WTC11 (cell line): ENCODE data around the gene FBXL2. TPM values are rescaled to one million over a fixed set of nuclear protein-coding genes. Genes with fewer than 3 reads are reported as not detected.

Experiments
- ATAC-seq: fragments of 200-7000 bp; cut with Tn5 transposase; 2 replicates; pipeline ENCODE4 v1.10.0; 2021; ENCODE audit warnings: mild to moderate bottlenecking, moderate library complexity
- CTCF ChIA-PET: fragments of 300-600 bp; sonication (Branson Sonifier 250); formaldehyde crosslinking; loops from one replicate; lab custom pipeline; 2021; ENCODE audit warnings: antibody characterized with exemption; lab: Charles Lee
- POLR2A ChIA-PET: fragments of 350-600 bp; sonication (Branson Sonifier 250); formaldehyde crosslinking; loops from one replicate; lab custom pipeline; 2021; ENCODE audit warnings: antibody characterized with exemption; lab: Charles Lee
- DNase-seq: peaks from one replicate; pipeline ENCODE4 v3.0.0; 2021; ENCODE audit warnings: low spot score
- H3K27ac Mint-ChIP-seq: 2 replicates; pipeline ENCODE4 v1.8.0; 2021; ENCODE audit warnings: mixed read lengths
- H3K27me3 Mint-ChIP-seq: 2 replicates; pipeline ENCODE4 v1.8.0; 2021; ENCODE audit warnings: low read depth, mild to moderate bottlenecking, moderate library complexity, mixed read lengths
- H3K36me3 Mint-ChIP-seq: 2 replicates; pipeline ENCODE4 v1.8.0; 2021; ENCODE audit warnings: mixed read lengths
- H3K4me1 Mint-ChIP-seq: 2 replicates; pipeline ENCODE4 v1.8.0; 2022; ENCODE audit warnings: mixed read lengths
- H3K4me3 Mint-ChIP-seq: 2 replicates; pipeline ENCODE4 v1.8.0; 2021; ENCODE audit warnings: mild to moderate bottlenecking, moderate library complexity, mixed read lengths
- H3K9me3 Mint-ChIP-seq: 2 replicates; pipeline ENCODE4 v1.8.0; 2021; ENCODE audit warnings: mixed read lengths
- ATF1 ChIP-seq: sonication (generic); formaldehyde crosslinking; IDR thresholded peaks from 2 replicates; pipeline ENCODE4 v1.8.1; 2023; ENCODE audit warnings: mild to moderate bottlenecking, moderate library complexity, missing genetic modification reagents
- ATF3 ChIP-seq: sonication (generic); formaldehyde crosslinking; conservative IDR thresholded peaks from 2 replicates; pipeline ENCODE4 v1.8.1; 2022; ENCODE audit warnings: mild to moderate bottlenecking, missing genetic modification reagents
- CBFB ChIP-seq: sonication (generic); formaldehyde crosslinking; IDR thresholded peaks from 2 replicates; pipeline ENCODE4 v1.8.1; 2022; ENCODE audit warnings: mild to moderate bottlenecking, low read depth, missing genetic modification reagents
- CREB1 ChIP-seq: sonication (generic); formaldehyde crosslinking; IDR thresholded peaks from 2 replicates; pipeline ENCODE4 v1.8.0; 2023; ENCODE audit warnings: mild to moderate bottlenecking, missing genetic modification reagents
- E2F1 ChIP-seq: sonication (generic); formaldehyde crosslinking; IDR thresholded peaks from 2 replicates; pipeline ENCODE4 v1.8.0; 2022; ENCODE audit warnings: mild to moderate bottlenecking, missing genetic modification reagents
- ELF4 ChIP-seq: sonication (generic); formaldehyde crosslinking; IDR thresholded peaks from 2 replicates; pipeline ENCODE4 v1.8.1; 2022; ENCODE audit warnings: low read depth, mild to moderate bottlenecking, moderate library complexity, missing genetic modification reagents
- FOXK1 ChIP-seq: sonication (generic); formaldehyde crosslinking; IDR thresholded peaks from 2 replicates; pipeline ENCODE4 v1.8.0; 2022; ENCODE audit warnings: mild to moderate bottlenecking, moderate library complexity, missing genetic modification reagents
- GABPB1 ChIP-seq: sonication (generic); formaldehyde crosslinking; IDR thresholded peaks from 2 replicates; pipeline ENCODE4 v1.8.1; 2023; ENCODE audit warnings: mild to moderate bottlenecking, missing genetic modification reagents
- GRHL2 ChIP-seq: fragments of 250-450 bp; sonication (Bioruptor Pico); IDR thresholded peaks from 2 replicates; pipeline ENCODE4 v1.8.0; 2022; ENCODE audit warnings: mild to moderate bottlenecking, moderate library complexity; ENCODE audit not compliant: insufficient replicate concordance, severe bottlenecking
- GTF2I ChIP-seq: fragments of 250-450 bp; sonication (Bioruptor Pico); conservative IDR thresholded peaks from 2 replicates; pipeline ENCODE4 v1.4.0; 2021; ENCODE audit warnings: mild to moderate bottlenecking
- HMGA2 ChIP-seq: fragments of 250-450 bp; sonication (Bioruptor Pico); IDR thresholded peaks from 2 replicates; pipeline ENCODE4 v1.4.0; 2021; ENCODE audit warnings: mild to moderate bottlenecking, moderate library complexity
- IRF1 ChIP-seq: sonication (generic); formaldehyde crosslinking; IDR thresholded peaks from 2 replicates; pipeline ENCODE4 v1.8.0; 2023; ENCODE audit warnings: missing genetic modification reagents
- JAZF1 ChIP-seq: fragments of 250-450 bp; sonication (Bioruptor Pico); IDR thresholded peaks from 2 replicates; pipeline ENCODE4 v1.9.0; 2021; ENCODE audit warnings: moderate library complexity, mild to moderate bottlenecking, inconsistent platforms
- JUN ChIP-seq: sonication (generic); formaldehyde crosslinking; IDR thresholded peaks from 2 replicates; pipeline ENCODE4 v1.8.0; 2023; ENCODE audit warnings: mild to moderate bottlenecking, missing genetic modification reagents
- NFATC4 ChIP-seq: fragments of 250-450 bp; sonication (Bioruptor Pico); IDR thresholded peaks from 2 replicates; pipeline ENCODE4 v1.9.0; 2021; ENCODE audit warnings: mild to moderate bottlenecking
- NFYB ChIP-seq: sonication (generic); formaldehyde crosslinking; conservative IDR thresholded peaks from 2 replicates; pipeline ENCODE4 v1.8.0; 2022; ENCODE audit warnings: low read depth, missing genetic modification reagents
- NR1H2 ChIP-seq: sonication (generic); formaldehyde crosslinking; IDR thresholded peaks from 2 replicates; pipeline ENCODE4 v1.9.0; 2021; ENCODE audit warnings: mild to moderate bottlenecking, moderate library complexity, missing genetic modification reagents
- PRRX2 ChIP-seq: fragments of 250-450 bp; sonication (Bioruptor Pico); IDR thresholded peaks from 2 replicates; pipeline ENCODE4 v1.8.0; 2021; ENCODE audit warnings: mild to moderate bottlenecking
- SMAD4 ChIP-seq: sonication (generic); formaldehyde crosslinking; IDR thresholded peaks from 2 replicates; pipeline ENCODE4 v1.8.0; 2022; ENCODE audit warnings: mild to moderate bottlenecking, missing genetic modification reagents
- SOX15 ChIP-seq: fragments of 250-450 bp; sonication (Bioruptor Pico); IDR thresholded peaks from 2 replicates; pipeline ENCODE4 v1.9.0; 2021; ENCODE audit warnings: mild to moderate bottlenecking
- TCF7 ChIP-seq: sonication (generic); formaldehyde crosslinking; IDR thresholded peaks from 2 replicates; pipeline ENCODE4 v1.8.0; 2022; ENCODE audit warnings: mild to moderate bottlenecking, low read depth, missing genetic modification reagents, moderate library complexity
- ZNF138 ChIP-seq: sonication (generic); formaldehyde crosslinking; conservative IDR thresholded peaks from 2 replicates; pipeline ENCODE4 v1.8.1; 2022; ENCODE audit warnings: mild to moderate bottlenecking, moderate library complexity, missing genetic modification reagents
- ZNF219 ChIP-seq: sonication (generic); formaldehyde crosslinking; IDR thresholded peaks from 2 replicates; pipeline ENCODE4 v1.8.0; 2023; ENCODE audit warnings: missing genetic modification reagents, mild to moderate bottlenecking, borderline replicate concordance
- ZNF317 ChIP-seq: sonication (generic); formaldehyde crosslinking; IDR thresholded peaks from 2 replicates; pipeline ENCODE4 v1.8.1; 2023; ENCODE audit warnings: low read depth, mild to moderate bottlenecking, moderate library complexity, missing genetic modification reagents, borderline replicate concordance
- ZNF396 ChIP-seq: fragments of 250-450 bp; sonication (Bioruptor Pico); IDR thresholded peaks from 2 replicates; pipeline ENCODE4 v1.8.0; 2021; ENCODE audit warnings: mild to moderate bottlenecking, moderate library complexity, borderline replicate concordance
- ZNF416 ChIP-seq: fragments of 250-450 bp; sonication (Bioruptor Pico); IDR thresholded peaks from 2 replicates; pipeline ENCODE4 v1.9.0; 2021; ENCODE audit warnings: mild to moderate bottlenecking, inconsistent platforms
- ZNF512 ChIP-seq: sonication (generic); formaldehyde crosslinking; IDR thresholded peaks from 2 replicates; pipeline ENCODE4 v1.8.1; 2022; ENCODE audit warnings: missing genetic modification reagents, borderline replicate concordance
- total RNA-seq: library from RNA; stranded (reverse); gene quantifications from 3 replicates; pipeline ENCODE4 v1.2.3, GENCODE V29; 2021
- TF ChIP-seq, protein P1 (sequence below): sonication (generic); formaldehyde crosslinking; IDR thresholded peaks from 2 replicates; pipeline ENCODE4 v1.8.1; 2023; ENCODE audit warnings: mild to moderate bottlenecking, missing genetic modification reagents
- TF ChIP-seq, protein P2 (sequence below): sonication (generic); formaldehyde crosslinking; IDR thresholded peaks from 2 replicates; pipeline ENCODE4 v1.8.1; 2023; ENCODE audit warnings: mild to moderate bottlenecking, missing genetic modification reagents, moderate library complexity
- TF ChIP-seq, protein P3 (sequence below): fragments of 250-450 bp; sonication (Bioruptor Pico); IDR thresholded peaks from 2 replicates; pipeline ENCODE4 v1.8.0; 2021; ENCODE audit warnings: mild to moderate bottlenecking
- TF ChIP-seq, protein P4 (sequence below): sonication (generic); formaldehyde crosslinking; IDR thresholded peaks from 2 replicates; pipeline ENCODE4 v1.8.1; 2022; ENCODE audit warnings: low read depth, mild to moderate bottlenecking, moderate library complexity, missing genetic modification reagents, borderline replicate concordance

FBXL2 gene
- total RNA-seq, 1 experiment from 2014 or later: 2.9 TPM

DNA sequence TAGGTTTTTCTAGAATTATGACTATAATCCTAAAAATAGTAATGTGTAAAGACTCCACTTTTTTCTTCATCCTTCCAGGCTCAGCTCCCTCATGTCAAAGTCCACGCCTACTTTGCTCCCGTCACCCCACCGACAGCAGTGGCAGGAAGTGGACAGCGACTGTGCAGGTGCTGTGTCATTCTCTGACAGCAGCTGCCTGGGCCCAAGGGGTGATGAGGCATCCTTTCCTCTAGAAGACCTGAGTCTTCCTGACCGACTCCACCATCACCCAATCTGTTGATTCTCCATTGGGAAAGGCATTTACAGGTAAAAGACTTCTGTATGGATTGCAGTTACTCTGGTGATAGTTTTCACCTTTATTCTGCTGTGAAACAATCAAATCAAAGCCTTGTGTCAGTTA, 108.2 kb downstream of the FBXL2 start:
- POLR2A ChIA-PET: no interaction called here
- ATAC-seq (no peak), DNase-seq (no peak)
- H3K27ac Mint-ChIP-seq: no peak overlapping the region
- H3K4me1 Mint-ChIP-seq: no peaks in the 10 kb centered on the region
- no peaks in the 10 kb centered on the region for H3K9me3 Mint-ChIP-seq
- TF ChIP-seq ZNF138 (CRISPR knock-in tag) (no peak), ZNF396 (no peak), CBFB (CRISPR knock-in tag) (no peak), ELF4 (no peak), HMGA2 (CRISPR knock-in tag) (no peak), FOXK1 (CRISPR knock-in tag) (no peak), NFATC4 (no peak), ZNF219 (CRISPR knock-in tag) (no peak), SOX15 (CRISPR knock-in tag) (no peak), NR1H2 (CRISPR knock-in tag) (no peak), JAZF1 (no peak), TCF7 (no peak), GTF2I (CRISPR knock-in tag) (no peak), ZNF512 (CRISPR knock-in tag) (no peak), JUN (CRISPR knock-in tag) (no peak), ATF3 (CRISPR knock-in tag) (no peak), IRF1 (CRISPR knock-in tag) (no peak), CREB1 (CRISPR knock-in tag) (no peak)
- TF ChIP-seq, protein P1, sequence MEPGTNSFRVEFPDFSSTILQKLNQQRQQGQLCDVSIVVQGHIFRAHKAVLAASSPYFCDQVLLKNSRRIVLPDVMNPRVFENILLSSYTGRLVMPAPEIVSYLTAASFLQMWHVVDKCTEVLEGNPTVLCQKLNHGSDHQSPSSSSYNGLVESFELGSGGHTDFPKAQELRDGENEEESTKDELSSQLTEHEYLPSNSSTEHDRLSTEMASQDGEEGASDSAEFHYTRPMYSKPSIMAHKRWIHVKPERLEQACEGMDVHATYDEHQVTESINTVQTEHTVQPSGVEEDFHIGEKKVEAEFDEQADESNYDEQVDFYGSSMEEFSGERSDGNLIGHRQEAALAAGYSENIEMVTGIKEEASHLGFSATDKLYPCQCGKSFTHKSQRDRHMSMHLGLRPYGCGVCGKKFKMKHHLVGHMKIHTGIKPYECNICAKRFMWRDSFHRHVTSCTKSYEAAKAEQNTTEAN (CRISPR knock-in tag): no peak
- TF ChIP-seq, protein P2, sequence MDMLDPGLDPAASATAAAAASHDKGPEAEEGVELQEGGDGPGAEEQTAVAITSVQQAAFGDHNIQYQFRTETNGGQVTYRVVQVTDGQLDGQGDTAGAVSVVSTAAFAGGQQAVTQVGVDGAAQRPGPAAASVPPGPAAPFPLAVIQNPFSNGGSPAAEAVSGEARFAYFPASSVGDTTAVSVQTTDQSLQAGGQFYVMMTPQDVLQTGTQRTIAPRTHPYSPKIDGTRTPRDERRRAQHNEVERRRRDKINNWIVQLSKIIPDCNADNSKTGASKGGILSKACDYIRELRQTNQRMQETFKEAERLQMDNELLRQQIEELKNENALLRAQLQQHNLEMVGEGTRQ: no peak
- H3K27me3 Mint-ChIP-seq: no peaks in the 10 kb centered on the region
- CTCF ChIA-PET: interaction anchor here (1.2 to 1.7 kb wide), 4 partner anchors 13 to 402 kb away, joined by 4 to 6 read pairs (median 6); no protein-coding TSS in a partner anchor
- H3K4me3 Mint-ChIP-seq: no peak overlapping the region
- H3K36me3 Mint-ChIP-seq: peaks cover 20% of the 10 kb centered on the region

GRCh38 chr3:33386631-33387030, 109.4 kb downstream of the FBXL2 start:
- H3K9me3 Mint-ChIP-seq: no peaks in the 10 kb centered on the region
- ChIA-PET CTCF (interaction anchor here (1.0 to 1.7 kb wide), 2 partner anchors 14 to 242 kb away, joined by 6 to 7 read pairs; no protein-coding TSS in a partner anchor), POLR2A (no interaction called here)
- H3K4me1 Mint-ChIP-seq: no peaks in the 10 kb centered on the region
- H3K27ac Mint-ChIP-seq: no peak overlapping the region
- ATAC-seq (no peak), DNase-seq (no peak)
- H3K27me3 Mint-ChIP-seq: no peaks in the 10 kb centered on the region
- no peak overlapping the region for H3K4me3 Mint-ChIP-seq
- peaks cover 31% of the 10 kb centered on the region for H3K36me3 Mint-ChIP-seq
- TF ChIP-seq, protein P3, sequence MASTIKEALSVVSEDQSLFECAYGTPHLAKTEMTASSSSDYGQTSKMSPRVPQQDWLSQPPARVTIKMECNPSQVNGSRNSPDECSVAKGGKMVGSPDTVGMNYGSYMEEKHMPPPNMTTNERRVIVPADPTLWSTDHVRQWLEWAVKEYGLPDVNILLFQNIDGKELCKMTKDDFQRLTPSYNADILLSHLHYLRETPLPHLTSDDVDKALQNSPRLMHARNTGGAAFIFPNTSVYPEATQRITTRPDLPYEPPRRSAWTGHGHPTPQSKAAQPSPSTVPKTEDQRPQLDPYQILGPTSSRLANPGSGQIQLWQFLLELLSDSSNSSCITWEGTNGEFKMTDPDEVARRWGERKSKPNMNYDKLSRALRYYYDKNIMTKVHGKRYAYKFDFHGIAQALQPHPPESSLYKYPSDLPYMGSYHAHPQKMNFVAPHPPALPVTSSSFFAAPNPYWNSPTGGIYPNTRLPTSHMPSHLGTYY (CRISPR knock-in tag): no peak
- TF ChIP-seq NFYB (CRISPR knock-in tag): no peak
- no peak for TF ChIP-seq PRRX2 (CRISPR knock-in tag)
- TF ChIP-seq, protein P4, sequence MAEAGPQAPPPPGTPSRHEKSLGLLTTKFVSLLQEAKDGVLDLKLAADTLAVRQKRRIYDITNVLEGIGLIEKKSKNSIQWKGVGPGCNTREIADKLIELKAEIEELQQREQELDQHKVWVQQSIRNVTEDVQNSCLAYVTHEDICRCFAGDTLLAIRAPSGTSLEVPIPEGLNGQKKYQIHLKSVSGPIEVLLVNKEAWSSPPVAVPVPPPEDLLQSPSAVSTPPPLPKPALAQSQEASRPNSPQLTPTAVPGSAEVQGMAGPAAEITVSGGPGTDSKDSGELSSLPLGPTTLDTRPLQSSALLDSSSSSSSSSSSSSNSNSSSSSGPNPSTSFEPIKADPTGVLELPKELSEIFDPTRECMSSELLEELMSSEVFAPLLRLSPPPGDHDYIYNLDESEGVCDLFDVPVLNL (CRISPR knock-in tag): no peak
- TF ChIP-seq SMAD4: no peak
- TF ChIP-seq ZNF317 (CRISPR knock-in tag): no peak
- no peak for TF ChIP-seq ZNF416 (CRISPR knock-in tag)
- TF ChIP-seq GRHL2 (CRISPR knock-in tag): no peak
- TF ChIP-seq E2F1 (CRISPR knock-in tag): no peak
- no peak for TF ChIP-seq ATF1
- no peak for TF ChIP-seq GABPB1 (CRISPR knock-in tag)
